AG10803 (cell line): ENCODE data around the gene PAPSS2.

ENCODE experiments used
- DNase-seq: peaks from one replicate; pipeline ENCODE4 v3.0.0; 2010; ENCODE audit warnings: low read depth
- H3K4me3 ChIP-seq: 2 replicates; pipeline ENCODE4 v1.5.1; 2011; ENCODE audit warnings: mild to moderate bottlenecking, low read length, control low read depth
- TF ChIP-seq, protein P1 (sequence below): conservative IDR thresholded peaks from 2 replicates; pipeline ENCODE4 v1.5.1; 2011; ENCODE audit warnings: mild to moderate bottlenecking, low read length, control low read depth, inconsistent platforms

The PAPSS2 gene

DNA sequence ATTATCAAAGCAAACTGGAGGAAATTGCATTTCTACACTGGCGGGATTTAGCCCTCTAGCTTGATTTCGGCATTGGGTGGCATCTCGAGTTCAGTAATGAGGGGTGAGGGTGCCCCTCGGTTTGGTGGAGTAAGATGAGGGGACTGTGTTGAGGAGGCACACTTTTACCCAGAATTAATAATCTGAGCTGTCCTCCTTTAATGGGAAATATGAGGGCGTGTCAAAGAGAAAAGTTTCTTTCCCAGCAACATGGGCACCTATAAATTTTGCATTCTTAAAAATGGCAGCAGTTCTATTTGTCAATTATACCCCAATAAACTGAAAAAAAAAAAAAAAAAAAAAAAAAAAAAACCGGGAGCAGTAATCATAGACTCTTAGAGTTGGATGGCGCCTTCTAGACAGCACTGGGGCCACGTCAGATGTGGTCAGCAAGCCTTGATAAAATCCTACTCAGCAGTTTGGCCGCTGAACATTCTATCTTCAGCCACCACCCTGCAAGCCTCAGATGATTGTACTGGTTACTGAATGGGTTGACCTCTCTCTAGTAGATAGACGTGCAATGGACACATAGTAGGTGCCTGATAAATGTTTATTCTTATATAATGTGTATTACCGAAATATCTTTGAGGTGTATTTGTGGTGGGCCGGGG lies 931 bp downstream of the PAPSS2 start:
- H3K4me3 ChIP-seq, result peak overlapping the region; percentile 88
- TF ChIP-seq, protein P1, sequence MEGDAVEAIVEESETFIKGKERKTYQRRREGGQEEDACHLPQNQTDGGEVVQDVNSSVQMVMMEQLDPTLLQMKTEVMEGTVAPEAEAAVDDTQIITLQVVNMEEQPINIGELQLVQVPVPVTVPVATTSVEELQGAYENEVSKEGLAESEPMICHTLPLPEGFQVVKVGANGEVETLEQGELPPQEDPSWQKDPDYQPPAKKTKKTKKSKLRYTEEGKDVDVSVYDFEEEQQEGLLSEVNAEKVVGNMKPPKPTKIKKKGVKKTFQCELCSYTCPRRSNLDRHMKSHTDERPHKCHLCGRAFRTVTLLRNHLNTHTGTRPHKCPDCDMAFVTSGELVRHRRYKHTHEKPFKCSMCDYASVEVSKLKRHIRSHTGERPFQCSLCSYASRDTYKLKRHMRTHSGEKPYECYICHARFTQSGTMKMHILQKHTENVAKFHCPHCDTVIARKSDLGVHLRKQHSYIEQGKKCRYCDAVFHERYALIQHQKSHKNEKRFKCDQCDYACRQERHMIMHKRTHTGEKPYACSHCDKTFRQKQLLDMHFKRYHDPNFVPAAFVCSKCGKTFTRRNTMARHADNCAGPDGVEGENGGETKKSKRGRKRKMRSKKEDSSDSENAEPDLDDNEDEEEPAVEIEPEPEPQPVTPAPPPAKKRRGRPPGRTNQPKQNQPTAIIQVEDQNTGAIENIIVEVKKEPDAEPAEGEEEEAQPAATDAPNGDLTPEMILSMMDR, result no peak
- peak; percentile 34 for DNase-seq

DNA sequence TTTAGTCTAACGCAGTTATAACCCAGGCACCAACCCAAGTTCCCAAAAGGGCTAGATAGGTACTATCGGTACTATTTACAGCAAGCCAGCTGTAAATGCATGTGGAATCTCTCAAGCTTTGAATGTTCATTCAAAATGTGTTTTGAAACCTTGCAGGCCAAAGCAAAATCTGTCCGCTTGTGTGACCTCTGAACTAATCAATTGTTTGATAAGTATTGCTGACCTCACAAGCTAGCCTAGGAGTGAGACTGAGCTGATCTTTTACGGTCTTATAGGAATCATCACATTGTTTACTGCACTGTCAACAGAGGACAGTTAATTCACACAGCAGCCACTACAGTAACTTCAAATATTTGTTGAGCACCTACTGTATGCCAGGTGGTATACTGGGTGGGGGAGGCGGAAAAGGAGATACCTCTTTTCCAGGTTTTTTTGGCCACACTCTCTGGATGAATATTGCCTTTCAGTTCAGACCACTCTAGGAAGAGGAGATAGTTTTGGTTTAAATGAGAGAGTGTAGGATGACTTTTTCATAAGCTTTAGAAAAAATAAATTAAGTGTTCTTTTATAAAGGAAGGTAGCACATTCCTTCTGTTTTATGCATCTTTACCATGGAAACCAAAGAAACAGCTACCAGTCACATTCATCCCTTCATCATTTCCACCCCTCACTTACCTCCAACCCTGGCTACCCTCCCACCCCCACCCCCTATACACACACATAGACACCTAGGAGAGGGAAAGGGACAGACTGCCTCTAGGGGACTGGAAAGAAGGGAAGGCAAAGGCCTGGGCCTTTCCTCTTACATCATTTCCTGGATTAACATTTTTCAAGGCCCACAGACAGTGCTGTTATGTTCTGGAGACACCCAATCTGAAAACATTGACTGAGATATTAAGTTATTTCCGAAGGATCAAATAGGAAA lies 2.4 kb downstream of the PAPSS2 start:
- H3K4me3 ChIP-seq, result no peak overlapping the region
- peak; percentile 34 for DNase-seq
- TF ChIP-seq, protein P1, result no peak; the same call in 1 of the 2 replicates

DNA sequence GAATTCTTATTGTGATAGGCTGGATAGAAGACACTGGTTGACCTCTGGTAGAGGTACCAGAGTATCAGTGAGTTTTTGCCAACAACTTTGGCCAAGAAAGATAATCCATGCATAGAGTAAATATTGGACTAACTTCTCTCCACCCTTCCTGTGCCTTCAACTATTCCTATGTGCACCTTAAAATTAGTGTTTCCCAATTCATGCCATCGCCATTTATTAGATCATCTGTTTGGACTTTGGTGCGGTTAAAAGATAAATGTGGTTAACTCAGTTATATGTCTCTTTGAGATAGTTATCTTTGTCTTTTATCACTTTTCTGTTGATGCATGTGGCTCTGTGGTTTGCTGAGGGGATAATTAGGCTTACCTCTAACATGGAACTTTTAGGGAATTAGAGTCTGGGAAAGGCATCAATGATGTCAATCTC lies 4.6 kb downstream of the PAPSS2 start:
- TF ChIP-seq, protein P1, result no peak
- no peak overlapping the region for H3K4me3 ChIP-seq

DNA sequence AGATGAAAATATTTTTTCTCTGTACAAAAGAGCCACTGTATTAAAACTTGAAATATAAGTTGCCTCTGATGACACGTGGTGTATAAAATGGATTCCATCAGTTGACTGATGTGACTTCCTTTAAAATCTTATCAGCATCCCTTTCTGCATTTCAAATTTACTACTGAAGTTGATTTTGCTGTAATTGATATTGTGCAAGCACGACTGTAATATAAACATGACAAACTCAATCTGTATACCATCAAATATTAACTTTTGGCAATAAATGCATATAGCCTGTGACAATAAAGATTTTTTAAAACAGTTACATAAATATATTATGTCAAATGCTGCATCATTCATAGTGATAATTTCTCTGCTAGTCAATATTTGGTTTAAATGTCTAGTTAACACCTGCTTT lies 7.8 kb downstream of the PAPSS2 start:
- no peak for DNase-seq
- TF ChIP-seq, protein P1, result no peak
- H3K4me3 ChIP-seq, result no peak overlapping the region

More for the DNA sequence above, 4.6 kb downstream of the PAPSS2 start:
- DNase-seq, result no peak

DNA sequence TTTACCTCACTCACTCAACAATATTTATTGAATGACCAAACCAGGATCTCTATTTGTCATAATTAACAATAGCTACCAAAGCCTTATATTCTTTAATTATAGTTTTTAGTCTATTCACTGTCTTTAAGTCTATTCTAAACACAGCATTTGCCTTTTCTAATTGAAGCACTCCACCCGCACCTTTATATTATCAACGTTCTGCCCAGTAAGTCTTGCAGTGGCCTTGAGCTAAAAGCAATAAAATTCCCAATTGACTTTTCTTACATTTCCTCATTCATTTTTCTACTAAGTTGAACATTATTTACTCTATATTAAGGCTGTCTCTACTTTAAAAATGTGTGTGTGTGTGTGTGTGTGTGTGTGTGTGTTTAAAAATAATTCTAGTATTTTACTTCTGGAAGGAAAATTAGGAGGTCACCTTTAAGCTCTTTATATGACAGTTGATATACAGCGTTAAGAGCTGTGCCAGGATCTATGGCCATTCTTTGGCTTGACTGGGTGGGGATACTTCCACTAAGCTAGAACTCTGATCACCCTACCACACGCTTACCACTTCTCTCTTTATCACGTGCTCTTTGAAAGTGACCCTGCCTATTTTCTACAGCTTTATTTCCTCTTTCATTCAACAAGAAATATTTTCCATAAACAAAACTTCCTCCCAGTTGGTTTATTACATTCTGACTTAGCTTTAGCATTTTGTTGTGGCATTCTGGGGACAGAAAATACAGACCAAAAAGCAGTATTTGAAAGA lies 8.8 kb downstream of the PAPSS2 start:
- TF ChIP-seq, protein P1, result no peak
- no peak overlapping the region for H3K4me3 ChIP-seq
- DNase-seq, result no peak

DNA sequence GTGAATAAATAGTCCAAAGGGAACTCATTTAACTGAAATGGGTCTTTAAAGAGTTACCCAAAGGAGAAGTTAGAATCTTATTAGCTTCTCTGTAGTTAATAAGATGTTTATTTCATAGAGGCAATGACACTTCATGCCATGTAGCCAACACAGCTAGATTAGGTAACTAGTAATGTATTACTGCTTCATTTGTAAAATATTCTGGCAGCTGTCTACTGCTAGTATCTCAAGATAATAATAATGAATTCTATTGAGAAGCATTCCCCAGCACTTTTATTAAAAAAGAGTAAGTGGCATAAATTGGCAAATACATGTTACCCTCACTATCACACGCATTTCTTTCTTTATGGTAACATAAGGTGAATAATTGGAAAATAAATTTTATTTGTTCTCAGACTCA lies 10.1 kb downstream of the PAPSS2 start:
- DNase-seq, result no peak
- TF ChIP-seq, protein P1, result no peak
- no peak overlapping the region for H3K4me3 ChIP-seq
